HL-60 (cell line): ENCODE measurements around the gene ANO2.

Experiments used
- DNase-seq, 2 experiments: peaks; one replicate each; pipeline ENCODE4 v3.0.0-alpha.2; 2010 to 2020; ENCODE audit warnings: low read depth in 1 of 2, low spot score in 1 of 2
- H3K27ac ChIP-seq: fragments of 250-450 bp; sonication (Bioruptor Pico); replicated peaks from 2 replicates; pipeline ENCODE4 v1.5.1; 2020; ENCODE audit warnings: mild to moderate bottlenecking, moderate library complexity
- H3K27me3 ChIP-seq: fragments of 250-450 bp; sonication (Bioruptor Pico); 2 replicates; pipeline ENCODE4 v1.5.1; 2021; ENCODE audit warnings: mild to moderate bottlenecking, moderate library complexity; ENCODE audit not compliant: insufficient read depth, poor library complexity, severe bottlenecking
- H3K4me3 ChIP-seq: replicated peaks from 2 replicates; pipeline ENCODE4 v1.5.1; 2011; ENCODE audit warnings: mild to moderate bottlenecking, control low read depth, low read length; ENCODE audit not compliant: insufficient read depth
- CTCF ChIP-seq: IDR thresholded peaks from one replicate; pipeline ENCODE4 v1.5.1; 2011; ENCODE audit warnings: low read length, control low read depth, inconsistent platforms; ENCODE audit not compliant: insufficient read depth
- GABPA ChIP-seq: IDR thresholded peaks from 2 replicates; pipeline ENCODE4 v1.6.1; 2012; ENCODE audit warnings: low read depth
- POLR2AphosphoS5 ChIP-seq: IDR thresholded peaks from 2 replicates; pipeline ENCODE4 v1.6.1; 2012; ENCODE audit warnings: low read depth
- REST ChIP-seq: IDR thresholded peaks from 2 replicates; pipeline ENCODE4 v1.6.1; 2012; ENCODE audit warnings: low read depth; ENCODE audit not compliant: insufficient replicate concordance
- SPI1 ChIP-seq: IDR thresholded peaks from 2 replicates; pipeline ENCODE4 v1.6.1; 2012; ENCODE audit warnings: low read depth, mild to moderate bottlenecking, borderline replicate concordance

Gene ANO2

GRCh38 chr12:5904441-5904840 lies 40.6 kb downstream of the ANO2 start:
- peaks cover 3% of the 10 kb centered on the region for H3K27me3 ChIP-seq
- H3K4me3 ChIP-seq, result no peak overlapping the region
- no peak overlapping the region for H3K27ac ChIP-seq
- no peak for DNase-seq
- TF ChIP-seq GABPA (no peak), CTCF (no peak), POLR2AphosphoS5 (no peak), REST (no peak), SPI1 (no peak)

- Histone ChIP-seq H3K27ac (no peak overlapping the region), H3K4me3 (no peak overlapping the region), H3K27me3 (no peaks in the 10 kb centered on the region)
- TF ChIP-seq REST, result no peak
- TF ChIP-seq CTCF, result no peak
- no peak for TF ChIP-seq SPI1
- no peak for TF ChIP-seq POLR2AphosphoS5
- no peak for TF ChIP-seq GABPA
- no peak for DNase-seq
Observed at GRCh38 chr12:5902736-5903135, 42.3 kb downstream of the ANO2 start.

- Histone ChIP-seq H3K27ac (no peak overlapping the region), H3K27me3 (no peaks in the 10 kb centered on the region), H3K4me3 (no peak overlapping the region)
- no peak for TF ChIP-seq CTCF
- TF ChIP-seq GABPA, result no peak
- no peak for TF ChIP-seq POLR2AphosphoS5
- no peak for TF ChIP-seq SPI1
- TF ChIP-seq REST, result no peak
- DNase-seq, result no peak
Observed at GRCh38 chr12:5901416-5901815, 43.6 kb downstream of the ANO2 start.
